AG04449 (cell line): Measurements from ENCODE around the gene AKAIN1.

Experiments used
- CTCF ChIA-PET: fragments of 350-600 bp; formaldehyde crosslinking; extraction: SDS; loops from one replicate; lab custom pipeline; 2021; ENCODE audit warnings: antibody characterized with exemption; lab: Yijun Ruan, JAX
- POLR2A ChIA-PET: fragments of 400-600, 350-600 bp; formaldehyde crosslinking; extraction: SDS; loops from one replicate; lab custom pipeline; 2020; ENCODE audit warnings: antibody characterized with exemption, inconsistent platforms; lab: Yijun Ruan, JAX
- DNase-seq: peaks from one replicate; pipeline ENCODE4 v3.0.0-alpha.2; 2010; ENCODE audit warnings: low read depth, low spot score
- H3K4me3 ChIP-seq: 2 replicates; pipeline ENCODE4 v1.5.1; 2011; ENCODE audit warnings: low read depth, mild to moderate bottlenecking, control low read depth, low read length
- CTCF ChIP-seq: IDR thresholded peaks from one replicate; pipeline ENCODE4 v1.5.1; 2011; ENCODE audit warnings: mild to moderate bottlenecking, moderate library complexity, low read length, control low read depth, inconsistent platforms; ENCODE audit not compliant: insufficient read depth; ENCODE audit errors: missing control alignments

Gene AKAIN1

GRCh38 chr18:5196253-5197031, 615 bp downstream of the AKAIN1 start:
- no peak overlapping the region for H3K4me3 ChIP-seq
- DNase-seq: no peak
- TF ChIP-seq CTCF: no peak
- ChIA-PET POLR2A (no interaction called here), CTCF (no interaction called here)

GRCh38 chr18:5195656-5196055, 1.4 kb downstream of the AKAIN1 start:
- ChIA-PET CTCF (no interaction called here), POLR2A (no interaction called here)
- H3K4me3 ChIP-seq: no peak overlapping the region
- no peak for DNase-seq
- TF ChIP-seq CTCF: no peak

GRCh38 chr18:5180254-5180653, 16.8 kb downstream of the AKAIN1 start:
- TF ChIP-seq CTCF: no peak
- ChIA-PET POLR2A (no interaction called here), CTCF (no interaction called here)

GRCh38 chr18:5178519-5178918, 18.5 kb downstream of the AKAIN1 start:
- no peak for DNase-seq
- no peak for TF ChIP-seq CTCF
- H3K4me3 ChIP-seq: no peak overlapping the region
- POLR2A ChIA-PET: no interaction called here
- CTCF ChIA-PET: no interaction called here

More at GRCh38 chr18:5180254-5180653, 16.8 kb downstream of the AKAIN1 start:
- DNase-seq: no peak
- no peak overlapping the region for H3K4me3 ChIP-seq

- H3K4me3 ChIP-seq: no peak overlapping the region
- no peak for DNase-seq
- ChIA-PET CTCF (no interaction called here), POLR2A (no interaction called here)
- no peak for TF ChIP-seq CTCF
These were observed 21.7 kb downstream of the AKAIN1 start for GRCh38 chr18:5175378-5175777.

- TF ChIP-seq CTCF: no peak
- no peak for DNase-seq
- CTCF ChIA-PET: no interaction called here
- POLR2A ChIA-PET: no interaction called here
- H3K4me3 ChIP-seq: no peak overlapping the region
These were observed 23.4 kb downstream of the AKAIN1 start for GRCh38 chr18:5173646-5174045.
